Trophoblast cell (in vitro differentiated cells and primary cell): Measurements from ENCODE around the gene TTN.

Experiments used
- DNase-seq, 2 donors: peaks; one replicate each; pipeline ENCODE4 v3.0.0-alpha.2; 2016
- H2AFZ ChIP-seq: 2 replicates; pipeline ENCODE4 v1.6.1; 2013; ENCODE audit warnings: low read length, moderate library complexity, mild to moderate bottlenecking; ENCODE audit not compliant: insufficient read depth, poor library complexity
- H2AK5ac ChIP-seq: 2 replicates; pipeline ENCODE4 v1.6.1; 2013; ENCODE audit warnings: mild to moderate bottlenecking, low read length
- H2BK120ac ChIP-seq: 2 replicates; pipeline ENCODE4 v1.6.1; 2013; ENCODE audit warnings: low read length, mild to moderate bottlenecking, moderate library complexity; ENCODE audit not compliant: insufficient read depth, poor library complexity
- H2BK12ac ChIP-seq: 2 replicates; pipeline ENCODE4 v1.6.1; 2013; ENCODE audit warnings: mild to moderate bottlenecking, low read length, moderate library complexity
- H2BK5ac ChIP-seq: 2 replicates; pipeline ENCODE4 v1.6.1; 2013; ENCODE audit warnings: low read length, low read depth, moderate library complexity, mild to moderate bottlenecking; ENCODE audit not compliant: poor library complexity
- H3K14ac ChIP-seq: 2 replicates; pipeline ENCODE4 v1.6.1; 2013; ENCODE audit warnings: mild to moderate bottlenecking, low read length
- H3K18ac ChIP-seq: 2 replicates; pipeline ENCODE4 v1.6.1; 2013; ENCODE audit warnings: mild to moderate bottlenecking, low read length
- H3K23ac ChIP-seq: 2 replicates; pipeline ENCODE4 v1.6.1; 2013; ENCODE audit warnings: low read length
- H3K27ac ChIP-seq: 2 replicates; pipeline ENCODE4 v1.5.1; 2013; ENCODE audit warnings: low read depth, mild to moderate bottlenecking, inconsistent platforms, low read length, moderate library complexity
- H3K27me3 ChIP-seq: 2 replicates; pipeline ENCODE4 v1.6.1; 2013; ENCODE audit warnings: inconsistent platforms, mild to moderate bottlenecking, low read length, moderate library complexity; ENCODE audit not compliant: insufficient read depth
- H3K36me3 ChIP-seq, 2 experiments: 1 replicate in 1 of 2; 2 replicates in 1 of 2; pipeline ENCODE4 v1.6.1; 2013; ENCODE audit warnings: low read length in 2 of 2, mild to moderate bottlenecking in 2 of 2, moderate library complexity in 1 of 2; ENCODE audit not compliant: insufficient read depth in 2 of 2, control insufficient read depth in 1 of 2
- H3K4ac ChIP-seq: 2 replicates; pipeline ENCODE4 v1.6.1; 2013; ENCODE audit warnings: low read depth, mild to moderate bottlenecking, low read length, moderate library complexity
- H3K4me1 ChIP-seq, 2 experiments: 1 replicate in 1 of 2; 2 replicates in 1 of 2; pipeline ENCODE4 v1.6.1; 2013; ENCODE audit warnings: low read length in 2 of 2, mild to moderate bottlenecking in 2 of 2, moderate library complexity in 1 of 2; ENCODE audit not compliant: insufficient read depth in 2 of 2, control insufficient read depth in 1 of 2
- H3K4me2 ChIP-seq: 2 replicates; pipeline ENCODE4 v1.6.1; 2013; ENCODE audit warnings: inconsistent platforms, mild to moderate bottlenecking, low read length, moderate library complexity
- H3K4me3 ChIP-seq: 2 replicates; pipeline ENCODE4 v1.5.1; 2013; ENCODE audit warnings: mild to moderate bottlenecking, low read depth, low read length, inconsistent platforms
- H3K79me1 ChIP-seq: one replicate; pipeline ENCODE4 v1.6.1; 2013; ENCODE audit warnings: low read length
- H3K79me2 ChIP-seq: 2 replicates; pipeline ENCODE4 v1.6.1; 2013; ENCODE audit warnings: low read length, mild to moderate bottlenecking; ENCODE audit not compliant: control insufficient read depth, insufficient read depth, poor library complexity
- H3K9ac ChIP-seq: 2 replicates; pipeline ENCODE4 v1.6.1; 2013; ENCODE audit warnings: mild to moderate bottlenecking, low read length
- H3K9me3 ChIP-seq: 2 replicates; pipeline ENCODE4 v1.6.1; 2013; ENCODE audit warnings: low read depth, mild to moderate bottlenecking, control low read depth, inconsistent platforms, low read length; ENCODE audit not compliant: insufficient read depth
- H4K12ac ChIP-seq: 2 replicates; pipeline ENCODE4 v1.6.1; 2013; ENCODE audit warnings: low read depth, mild to moderate bottlenecking, low read length, moderate library complexity
- H4K8ac ChIP-seq: 2 replicates; pipeline ENCODE4 v1.6.1; 2013; ENCODE audit warnings: low read depth, mild to moderate bottlenecking, low read length, moderate library complexity
- H4K91ac ChIP-seq: one replicate; pipeline ENCODE4 v1.6.1; 2013; ENCODE audit warnings: low read depth, mild to moderate bottlenecking, low read length, moderate library complexity
- WGBS: extraction: QIAGEN DNeasy Blood & Tissue Kit; methylation state at CpG from one replicate; pipeline ENCODE4 v1.1.7; 2013; ENCODE audit warnings: missing lambda C conversion rate; ENCODE audit not compliant: insufficient read length, insufficient coverage; ENCODE audit errors: extremely low coverage; 5-methylcytosine and 5-hydroxymethylcytosine counted together

Gene TTN

DNA sequence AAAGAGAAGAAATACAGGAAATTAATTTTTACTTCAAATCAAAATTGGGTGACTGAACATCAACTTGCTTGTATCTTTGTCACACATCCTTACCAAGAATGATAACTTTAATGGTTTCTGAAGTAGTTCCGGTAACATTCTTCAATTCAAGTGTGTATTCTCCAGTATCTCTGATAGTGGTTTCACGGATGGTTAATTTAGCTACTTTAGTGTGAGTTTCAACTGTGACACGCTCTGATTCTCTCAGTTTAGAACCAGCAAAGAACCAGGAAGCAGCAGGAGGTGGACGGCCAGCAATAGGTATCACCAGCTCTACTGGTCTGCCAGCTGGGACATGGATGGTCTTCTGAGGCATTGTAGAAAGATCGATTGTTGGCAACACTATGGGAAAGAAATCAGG is 264.7 kb downstream of the TTN start:
- no peak overlapping the region for H3K23ac ChIP-seq
- H3K27ac ChIP-seq: no peak overlapping the region
- no peak overlapping the region for H2BK120ac ChIP-seq
- H2BK5ac ChIP-seq: no peak overlapping the region
- H3K79me2 ChIP-seq: no peaks in the 10 kb centered on the region
- H3K4me1 ChIP-seq: no peaks in the 10 kb centered on the region
- no CpG with 5 or more reads among the region's 5 CpGs for WGBS
- H4K91ac ChIP-seq: no peak overlapping the region
- H4K8ac ChIP-seq: no peak overlapping the region
- no peaks in the 10 kb centered on the region for H3K27me3 ChIP-seq
- peaks cover 3% of the 10 kb centered on the region for H3K9me3 ChIP-seq
- peaks cover 7 to 31% of the 10 kb centered on the region in 2 experiments for H3K36me3 ChIP-seq
- no peak overlapping the region for H3K14ac ChIP-seq
- no peaks in the 10 kb centered on the region for H3K79me1 ChIP-seq
- H4K12ac ChIP-seq: no peak overlapping the region
- H2AK5ac ChIP-seq: no peak overlapping the region
- H3K4me3 ChIP-seq: no peak overlapping the region
- no peak overlapping the region for H3K4me2 ChIP-seq
- H3K18ac ChIP-seq: no peak overlapping the region
- no peak for DNase-seq
- no peak overlapping the region for H3K4ac ChIP-seq
- H2BK12ac ChIP-seq: no peak overlapping the region
- H2AFZ ChIP-seq: no peak overlapping the region
- H3K9ac ChIP-seq: no peak overlapping the region

DNA sequence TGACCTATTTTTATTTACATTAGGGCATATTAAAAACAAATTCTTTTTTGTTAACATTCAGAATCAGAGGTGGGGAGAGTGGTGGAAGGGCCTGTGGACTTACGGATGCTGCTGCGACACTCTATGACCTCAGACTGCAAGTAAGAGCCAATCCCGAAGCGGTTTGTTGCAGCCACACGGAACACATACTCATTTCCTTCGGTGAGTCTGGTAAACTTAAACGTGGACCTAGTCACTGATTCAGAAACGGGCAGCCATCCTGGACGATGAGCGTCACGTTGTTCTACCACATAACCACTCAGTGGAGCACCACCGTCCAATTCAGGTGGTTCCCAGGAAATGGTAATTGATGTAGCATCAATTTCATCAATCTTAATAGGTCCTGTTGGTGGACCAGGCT is 265.1 kb downstream of the TTN start:
- H3K36me3 ChIP-seq: peaks cover 7 to 31% of the 10 kb centered on the region in 2 experiments
- WGBS: no CpG with 5 or more reads among the region's 12 CpGs

DNA sequence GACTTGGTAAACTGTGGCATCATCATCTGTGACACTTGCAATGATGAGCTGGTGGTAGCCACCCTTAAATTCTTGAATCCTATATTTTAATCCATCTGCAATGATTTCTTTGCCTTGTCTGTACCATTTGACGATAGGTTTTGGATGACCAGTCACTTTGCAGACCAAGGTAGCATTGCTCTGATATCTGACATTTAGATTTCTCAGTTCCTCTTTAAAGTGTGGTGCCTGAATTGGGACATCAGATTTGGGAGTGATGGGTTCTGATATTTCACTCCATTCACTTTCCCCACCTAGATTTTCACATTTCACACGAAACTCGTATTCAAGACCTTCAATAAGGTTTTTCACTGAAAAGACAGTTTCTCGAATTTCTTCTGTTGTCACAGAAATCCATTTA is 271.2 kb downstream of the TTN start:
- H3K27ac ChIP-seq: no peak overlapping the region
- no peaks in the 10 kb centered on the region for H3K9me3 ChIP-seq
- no peak overlapping the region for H3K4me2 ChIP-seq
- H4K12ac ChIP-seq: no peak overlapping the region
- H3K27me3 ChIP-seq: no peaks in the 10 kb centered on the region
- H2AK5ac ChIP-seq: no peak overlapping the region
- no peak for DNase-seq
- no peak overlapping the region for H3K9ac ChIP-seq
- H3K18ac ChIP-seq: no peak overlapping the region
- H3K4ac ChIP-seq: no peak overlapping the region
- no peaks in the 10 kb centered on the region for H3K4me1 ChIP-seq
- no peak overlapping the region for H2BK12ac ChIP-seq
- H3K14ac ChIP-seq: no peak overlapping the region
- no peak overlapping the region for H2BK120ac ChIP-seq
- H3K79me2 ChIP-seq: no peaks in the 10 kb centered on the region
- no CpG with 5 or more reads among the region's 4 CpGs for WGBS
- H3K79me1 ChIP-seq: no peaks in the 10 kb centered on the region
- H3K23ac ChIP-seq: no peak overlapping the region
- H4K8ac ChIP-seq: no peak overlapping the region
- peaks cover 6 to 23% of the 10 kb centered on the region in 2 experiments for H3K36me3 ChIP-seq
- no peak overlapping the region for H2BK5ac ChIP-seq
- no peak overlapping the region for H2AFZ ChIP-seq
- no peak overlapping the region for H3K4me3 ChIP-seq
- no peak overlapping the region for H4K91ac ChIP-seq

More for the DNA sequence above, 265.1 kb downstream of the TTN start:
- H2BK5ac ChIP-seq: no peak overlapping the region
- H3K79me1 ChIP-seq: no peaks in the 10 kb centered on the region
- no peak overlapping the region for H2BK12ac ChIP-seq
- H4K12ac ChIP-seq: no peak overlapping the region
- H3K4me2 ChIP-seq: no peak overlapping the region
- H3K9ac ChIP-seq: no peak overlapping the region
- no peak overlapping the region for H2BK120ac ChIP-seq
- no peak overlapping the region for H2AFZ ChIP-seq
- no peak overlapping the region for H3K14ac ChIP-seq
- H4K91ac ChIP-seq: no peak overlapping the region
- no peak overlapping the region for H3K4ac ChIP-seq
- H3K9me3 ChIP-seq: peaks cover 3% of the 10 kb centered on the region
- H2AK5ac ChIP-seq: no peak overlapping the region
- H3K4me3 ChIP-seq: no peak overlapping the region
- H3K27ac ChIP-seq: no peak overlapping the region
- H3K4me1 ChIP-seq: no peaks in the 10 kb centered on the region
- H4K8ac ChIP-seq: no peak overlapping the region
- no peak for DNase-seq
- no peaks in the 10 kb centered on the region for H3K27me3 ChIP-seq
- no peak overlapping the region for H3K18ac ChIP-seq
- H3K79me2 ChIP-seq: no peaks in the 10 kb centered on the region
- no peak overlapping the region for H3K23ac ChIP-seq

DNA sequence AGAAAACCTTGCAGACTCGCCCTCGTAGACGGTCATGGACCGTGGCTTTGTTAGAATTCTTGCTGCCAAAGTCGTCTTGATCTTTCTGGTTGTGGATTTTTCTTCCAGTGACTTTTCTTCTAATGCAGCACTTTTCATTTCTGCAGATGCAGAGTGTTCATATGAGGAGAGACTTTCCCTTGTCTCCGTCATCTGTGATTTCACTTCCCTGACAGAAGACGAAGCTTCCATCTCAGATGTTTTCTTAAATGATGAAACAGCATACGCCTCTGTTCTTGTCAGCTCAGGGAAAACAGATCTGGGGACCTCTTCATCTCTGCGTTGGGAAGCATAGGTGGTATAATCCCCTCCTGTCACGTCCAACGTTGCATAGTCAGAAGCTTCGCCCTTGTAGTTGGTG is 276.1 kb downstream of the TTN start:
- no peak overlapping the region for H3K27ac ChIP-seq
- no peak overlapping the region for H4K91ac ChIP-seq
- H3K4me1 ChIP-seq: no peaks in the 10 kb centered on the region
- H3K79me1 ChIP-seq: no peaks in the 10 kb centered on the region
- H2BK12ac ChIP-seq: no peak overlapping the region
- H3K4me3 ChIP-seq: no peak overlapping the region
- H4K12ac ChIP-seq: no peak overlapping the region
- no peak overlapping the region for H3K9ac ChIP-seq
- no peaks in the 10 kb centered on the region for H3K9me3 ChIP-seq
- H2BK120ac ChIP-seq: no peak overlapping the region
- no peaks in the 10 kb centered on the region for H3K27me3 ChIP-seq
- no peak overlapping the region for H4K8ac ChIP-seq
- H2AFZ ChIP-seq: no peak overlapping the region
- WGBS: no CpG with 5 or more reads among the region's 12 CpGs
- no peak overlapping the region for H3K4me2 ChIP-seq
- H3K4ac ChIP-seq: no peak overlapping the region
- no peak overlapping the region for H2BK5ac ChIP-seq
- no peak overlapping the region for H2AK5ac ChIP-seq
- H3K18ac ChIP-seq: no peak overlapping the region
- peaks cover 6 to 16% of the 10 kb centered on the region in 2 experiments for H3K36me3 ChIP-seq
- H3K23ac ChIP-seq: no peak overlapping the region
- H3K14ac ChIP-seq: no peak overlapping the region
- no peaks in the 10 kb centered on the region for H3K79me2 ChIP-seq
- DNase-seq: no peak
